GM08714 (cell line): ENCODE results near the gene MPND.

Experiments
- H3K4me3 ChIP-seq: fragments of 200-500 bp; sonication (Bioruptor generic); 2 replicates; pipeline ENCODE4 v1.5.1; 2014; ENCODE audit warnings: mild to moderate bottlenecking, low read length, inconsistent platforms
- ZNF274 ChIP-seq: IDR thresholded peaks from 2 replicates; pipeline ENCODE4 v1.6.1; 2012; ENCODE audit warnings: mild to moderate bottlenecking, low read depth, low read length

MPND gene

DNA sequence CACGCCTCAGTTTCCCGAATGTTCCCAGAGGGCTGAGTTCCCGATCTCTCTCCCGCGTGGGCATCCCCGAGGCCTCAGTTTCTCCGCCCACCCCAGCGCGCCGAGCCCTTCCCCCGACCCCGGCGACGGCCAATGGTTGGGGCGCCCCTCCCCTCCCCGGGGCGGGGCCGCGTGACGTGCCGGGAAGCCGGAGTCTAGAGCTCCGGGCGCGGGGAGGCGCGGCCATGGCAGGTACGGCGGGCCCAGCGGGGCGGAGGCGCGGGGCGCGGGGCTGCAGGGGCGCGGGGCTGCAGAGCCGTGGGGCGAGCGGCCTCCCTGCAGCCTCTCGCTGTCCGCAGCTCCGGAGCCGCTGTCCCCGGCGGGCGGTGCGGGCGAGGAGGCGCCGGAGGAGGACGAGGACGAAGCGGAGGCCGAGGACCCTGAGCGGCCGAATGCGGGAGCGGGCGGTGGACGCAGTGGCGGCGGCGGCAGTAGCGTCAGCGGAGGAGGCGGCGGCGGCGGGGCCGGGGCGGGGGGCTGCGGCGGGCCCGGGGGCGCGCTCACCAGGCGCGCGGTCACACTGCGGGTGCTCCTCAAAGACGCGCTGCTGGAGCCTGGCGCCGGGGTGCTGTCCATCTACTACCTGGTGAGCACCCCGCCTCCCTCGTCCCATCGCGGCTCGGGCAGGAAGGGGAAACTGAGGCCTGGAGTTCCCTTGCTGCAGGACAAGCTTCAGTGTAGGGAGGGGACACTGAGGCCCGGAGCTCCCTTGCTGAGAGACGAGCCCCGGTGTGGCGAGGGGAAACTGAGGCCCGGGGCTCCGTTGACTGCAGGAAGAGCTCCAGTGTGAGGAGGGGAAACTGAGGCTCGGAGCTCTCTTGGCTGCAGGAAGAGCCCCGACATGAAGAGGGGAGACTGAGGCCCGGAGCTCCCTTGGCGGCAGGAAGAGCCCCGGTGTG is at the start of gene MPND:
TSS of gene MPND (plus strand) at position 193 of the 938 bp plus-strand sequence. CDS start at position 225, 32 bp downstream.
- no peak for TF ChIP-seq ZNF274
- H3K4me3 ChIP-seq = peak within 1 kb of the TSS; percentile 73

- H3K4me3 ChIP-seq = no peak overlapping the region
- TF ChIP-seq ZNF274 = no peak
These were observed 49.0 kb upstream of the MPND start for GRCh38 chr19:4294389-4294788.

- TF ChIP-seq ZNF274 = no peak
- H3K4me3 ChIP-seq = no peak overlapping the region
These were observed 47.2 kb upstream of the MPND start for GRCh38 chr19:4295972-4296771.

DNA sequence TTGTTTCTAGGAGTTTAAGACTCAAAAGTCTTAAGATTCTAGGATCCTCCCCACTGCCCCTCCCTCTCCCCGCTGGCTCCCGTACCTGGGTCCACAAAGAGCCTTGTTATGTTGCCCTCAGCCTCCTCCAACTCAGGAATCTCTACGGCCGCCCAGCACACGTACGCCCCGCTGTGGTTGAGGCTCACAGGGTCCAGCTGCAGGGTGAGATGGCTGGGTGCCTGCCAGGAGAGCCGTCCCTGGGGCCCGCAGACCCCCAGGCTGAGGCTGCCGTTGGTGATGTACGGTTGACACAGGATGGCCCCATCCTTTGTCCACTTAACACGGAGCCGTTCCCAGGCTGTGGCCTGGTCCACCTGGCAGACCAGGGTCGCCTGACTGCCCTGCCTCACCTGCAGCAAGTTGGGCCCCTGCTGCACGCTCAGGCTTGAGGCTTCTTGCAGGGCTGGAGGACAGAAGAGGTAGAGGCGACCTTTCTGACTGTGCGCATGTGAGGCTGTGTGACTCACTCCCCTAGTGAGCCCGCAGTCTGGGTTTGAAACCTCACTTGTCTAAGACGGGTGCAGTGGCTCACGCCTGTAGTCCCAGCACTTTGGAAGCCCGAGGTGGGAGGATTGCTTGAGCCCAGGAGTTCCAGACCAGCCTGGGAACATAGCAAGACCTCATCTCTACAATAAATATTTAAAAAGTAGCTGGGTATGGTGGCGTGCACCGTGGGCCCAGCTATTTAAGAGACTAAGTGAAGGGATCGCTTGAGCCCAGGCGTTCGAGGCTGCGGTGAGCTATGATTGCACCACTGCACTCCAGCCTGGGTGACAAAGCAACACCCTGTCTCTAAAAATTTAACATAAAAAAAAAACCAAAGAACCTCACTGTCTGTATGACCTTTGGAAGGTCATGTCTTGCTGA is 45.2 kb upstream of the MPND start:
- H3K4me3 ChIP-seq = no peak overlapping the region
- TF ChIP-seq ZNF274 = no peak

- H3K4me3 ChIP-seq = no peak overlapping the region
- TF ChIP-seq ZNF274 = no peak
These were observed 44.4 kb upstream of the MPND start for GRCh38 chr19:4298810-4299550.

DNA sequence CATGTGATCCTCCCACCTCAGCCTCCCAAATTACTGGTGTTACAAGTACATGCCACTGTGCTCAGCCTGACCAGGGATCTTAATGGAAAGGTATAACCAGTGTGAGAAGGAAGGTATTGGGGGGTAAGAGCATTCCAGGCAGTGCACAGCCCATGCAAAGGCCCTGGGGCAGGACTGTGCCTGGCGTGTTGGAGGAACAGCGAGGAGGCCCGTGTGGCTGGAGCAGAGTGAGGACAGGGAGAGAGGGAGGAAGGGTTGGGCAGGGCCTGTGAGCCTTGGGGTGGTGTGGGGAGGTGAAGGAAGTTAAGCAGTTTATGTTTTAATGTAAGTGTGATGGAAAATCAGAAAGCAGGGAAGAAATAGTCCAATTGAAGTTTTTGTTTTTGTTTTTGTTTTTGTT is 42.8 kb upstream of the MPND start:
- H3K4me3 ChIP-seq = no peak overlapping the region
- TF ChIP-seq ZNF274 = no peak

DNA sequence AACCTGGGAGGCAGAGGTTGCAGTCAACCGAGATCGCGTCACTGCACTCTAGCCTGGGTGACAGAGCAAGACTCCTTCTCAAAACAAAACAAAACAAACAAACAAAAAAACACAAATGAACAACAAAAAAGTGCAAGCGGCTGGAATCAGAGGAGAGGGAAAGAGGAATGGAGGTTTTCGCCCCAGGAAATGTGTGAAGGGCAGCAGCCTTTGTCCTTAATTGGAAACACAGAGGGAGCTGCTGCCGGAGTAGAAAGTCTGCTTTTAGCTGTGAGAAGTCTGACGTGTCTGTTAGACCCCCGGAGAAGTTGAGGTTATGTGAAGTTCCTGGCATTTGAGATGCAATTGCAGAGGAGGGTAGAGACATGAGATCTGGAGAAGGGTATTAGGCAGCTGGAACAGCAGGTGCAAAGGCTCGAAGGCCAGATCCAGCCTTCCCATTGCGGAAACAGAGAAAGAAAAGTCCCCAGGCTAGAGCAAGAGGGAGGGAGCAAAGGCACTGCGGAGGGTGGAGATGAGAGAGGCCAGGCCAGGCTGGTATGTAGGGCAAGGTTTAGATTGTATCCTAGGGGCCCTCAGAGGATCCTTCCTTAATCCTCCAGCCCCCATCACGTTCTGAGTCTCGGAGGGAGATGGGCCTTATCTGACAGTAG is 41.6 kb upstream of the MPND start:
- no peak overlapping the region for H3K4me3 ChIP-seq
- no peak for TF ChIP-seq ZNF274

DNA sequence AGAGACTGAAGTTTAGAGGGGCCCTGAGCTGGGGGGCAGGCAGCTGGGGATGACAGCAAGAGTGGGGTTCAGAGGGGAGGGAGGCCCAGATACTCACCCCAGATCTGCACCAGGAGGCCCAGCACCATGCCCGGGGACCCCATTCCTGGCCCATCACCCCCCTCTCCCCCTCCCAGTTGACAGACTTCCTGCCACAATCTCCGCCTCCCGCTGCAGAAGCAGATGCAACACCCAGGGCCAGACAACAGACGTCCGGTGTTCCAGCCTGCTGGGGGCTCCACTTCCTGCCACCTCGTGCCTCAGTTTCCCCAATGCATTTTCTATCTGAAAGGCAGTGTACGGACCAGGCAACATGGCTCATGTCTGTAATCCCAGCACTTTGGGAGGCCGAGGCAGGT is 41.1 kb upstream of the MPND start, which contains the start of gene TMIGD2:
TSS of gene TMIGD2 (minus strand) at position 147 of the 398 bp plus-strand sequence. CDS start at position 143, 4 bp downstream.
- no peak for TF ChIP-seq ZNF274
- H3K4me3 ChIP-seq = no peak within 1 kb of the TSS

GRCh38 chr19:4303819-4304537 is 39.4 kb upstream of the MPND start:
- TF ChIP-seq ZNF274 = no peak
- no peak overlapping the region for H3K4me3 ChIP-seq

- no peak for TF ChIP-seq ZNF274
- no peak within 1 kb of the TSS for H3K4me3 ChIP-seq
These were observed 38.7 kb upstream of the MPND start, which contains the start of gene FSD1 for GRCh38 chr19:4304538-4305256. Gene FSD1, plus strand, starts transcription at chr19:4304598. Its CDS starts 149 bp downstream, at chr19:4304747.

- TF ChIP-seq ZNF274 = no peak
- no peak overlapping the region for H3K4me3 ChIP-seq
These were observed 38.1 kb upstream of the MPND start for GRCh38 chr19:4305257-4305612.
